HG02571 (cell line): ENCODE measurements around the gene ANAPC10.

ENCODE experiments used
- ATAC-seq: cut with Tn5 transposase; IDR thresholded peaks from one replicate; pipeline ENCODE4 v1.9.1; 2021; ENCODE audit warnings: mild to moderate bottlenecking, moderate library complexity; ENCODE audit not compliant: unreplicated experiment

The ANAPC10 gene

GRCh38 chr4:145075742-145076468, 22.1 kb downstream of the ANAPC10 start:
- no peak for ATAC-seq

- no peak for ATAC-seq
Observed at GRCh38 chr4:145071560-145071959, 26.4 kb downstream of the ANAPC10 start.

GRCh38 chr4:145069361-145069760, 28.6 kb downstream of the ANAPC10 start:
- no peak for ATAC-seq

- no peak for ATAC-seq
Observed at GRCh38 chr4:145066063-145066501, 31.9 kb downstream of the ANAPC10 start.

GRCh38 chr4:145061318-145061920, 36.6 kb downstream of the ANAPC10 start:
- no peak for ATAC-seq

GRCh38 chr4:145058256-145058655, 39.7 kb downstream of the ANAPC10 start:
- no peak for ATAC-seq

- no peak for ATAC-seq
Observed at GRCh38 chr4:145056325-145057130, 41.5 kb downstream of the ANAPC10 start.

- no peak for ATAC-seq
Observed at GRCh38 chr4:145055533-145056257, 42.3 kb downstream of the ANAPC10 start.

- no peak for ATAC-seq
Observed at GRCh38 chr4:145049241-145049640, 48.8 kb downstream of the ANAPC10 start.

GRCh38 chr4:145048817-145049216, 49.2 kb downstream of the ANAPC10 start:
- no peak for ATAC-seq

- peak; percentile 62 for ATAC-seq
Observed at GRCh38 chr4:145047151-145047550, 50.8 kb downstream of the ANAPC10 start.

GRCh38 chr4:145045180-145045579, 52.8 kb downstream of the ANAPC10 start:
- no peak for ATAC-seq

GRCh38 chr4:145044341-145044740, 53.7 kb downstream of the ANAPC10 start:
- ATAC-seq, result no peak

GRCh38 chr4:145043306-145043705, 54.7 kb downstream of the ANAPC10 start:
- no peak for ATAC-seq

GRCh38 chr4:145042601-145043285, 55.3 kb downstream of the ANAPC10 start:
- no peak for ATAC-seq

GRCh38 chr4:145041378-145041777, 56.6 kb downstream of the ANAPC10 start:
- ATAC-seq, result peak; percentile 92

- ATAC-seq, result no peak
Observed at GRCh38 chr4:145035494-145036136, 62.4 kb downstream of the ANAPC10 start.

GRCh38 chr4:145034727-145035211, 63.2 kb downstream of the ANAPC10 start:
- ATAC-seq, result no peak

GRCh38 chr4:145019346-145019745, 78.7 kb downstream of the ANAPC10 start:
- no peak for ATAC-seq

GRCh38 chr4:145014365-145014764, 83.6 kb downstream of the ANAPC10 start:
- ATAC-seq, result no peak
